Central memory CD8-positive, alpha-beta T cell (primary cell): ENCODE data around the gene RAD51C.
"Not testable (repeated sequence)": the region's sequence is repeated elsewhere in the genome, so short reads cannot be mapped to it uniquely, and the experiment has no call there.

Experiments used
- ATAC-seq: fragments of 150-1000 bp; cut with Tn5 transposase; replicated peaks from 2 replicates; pipeline ENCODE4 v1.10.0; 2022; ENCODE audit warnings: mild to moderate bottlenecking, moderate FRiP score, moderate number of reproducible peaks; ENCODE audit not compliant: poor library complexity, severe bottlenecking; ENCODE audit errors: extremely low read depth
- DNase-seq, 2 donors: peaks; one replicate each; pipeline ENCODE4 v3.0.0; 2021; ENCODE audit warnings: low spot score in 2 of 2
- H3K27ac Mint-ChIP-seq: one replicate; pipeline ENCODE4 v1.8.0; 2022; ENCODE audit warnings: low read depth, mild to moderate bottlenecking, moderate library complexity, mixed read lengths
- H3K27me3 Mint-ChIP-seq: one replicate; pipeline ENCODE4 v1.8.0; 2022; ENCODE audit warnings: mixed read lengths
- H3K36me3 Mint-ChIP-seq: one replicate; pipeline ENCODE4 v1.8.0; 2022; ENCODE audit warnings: mild to moderate bottlenecking, moderate library complexity, mixed read lengths; ENCODE audit not compliant: insufficient read depth
- H3K4me1 Mint-ChIP-seq: one replicate; pipeline ENCODE4 v1.8.0; 2022; ENCODE audit warnings: mixed read lengths
- H3K4me3 Mint-ChIP-seq: one replicate; pipeline ENCODE4 v1.8.0; 2022; ENCODE audit warnings: mild to moderate bottlenecking, moderate library complexity, mixed read lengths
- H3K9me3 Mint-ChIP-seq: one replicate; pipeline ENCODE4 v1.8.0; 2022; ENCODE audit warnings: mixed read lengths

The RAD51C gene

DNA sequence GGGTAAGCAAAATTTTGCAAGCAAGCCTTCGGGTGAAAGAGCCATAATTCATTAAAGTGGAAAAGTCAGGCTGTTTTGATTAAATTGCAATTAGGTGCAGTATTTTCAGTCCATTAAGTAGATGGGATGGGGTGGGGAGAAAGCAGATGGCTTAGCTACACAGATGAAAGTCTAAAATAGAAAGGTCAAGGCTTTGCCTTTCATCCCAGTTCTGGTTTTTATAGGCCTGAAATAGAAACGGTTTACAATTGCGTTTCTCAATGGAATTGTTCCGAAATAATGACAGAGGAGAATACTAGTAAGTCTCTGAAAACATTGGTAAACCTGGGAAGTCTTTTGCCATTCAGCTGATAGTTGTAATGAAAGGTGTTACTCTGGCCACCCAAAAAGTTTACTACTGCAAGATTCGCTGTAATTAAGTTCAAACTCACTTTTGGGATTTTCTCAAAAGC lies 64.8 kb downstream of the RAD51C start:
- Mint-ChIP-seq H3K27me3 (peaks cover 79% of the 10 kb centered on the region), H3K4me3 (peak overlapping the region; percentile 89), H3K9me3 (no peaks in the 10 kb centered on the region), H3K4me1 (peaks cover 14% of the 10 kb centered on the region), H3K36me3 (peaks cover 2% of the 10 kb centered on the region), H3K27ac (no peak overlapping the region)
- no peak for DNase-seq
- no peak for ATAC-seq

DNA sequence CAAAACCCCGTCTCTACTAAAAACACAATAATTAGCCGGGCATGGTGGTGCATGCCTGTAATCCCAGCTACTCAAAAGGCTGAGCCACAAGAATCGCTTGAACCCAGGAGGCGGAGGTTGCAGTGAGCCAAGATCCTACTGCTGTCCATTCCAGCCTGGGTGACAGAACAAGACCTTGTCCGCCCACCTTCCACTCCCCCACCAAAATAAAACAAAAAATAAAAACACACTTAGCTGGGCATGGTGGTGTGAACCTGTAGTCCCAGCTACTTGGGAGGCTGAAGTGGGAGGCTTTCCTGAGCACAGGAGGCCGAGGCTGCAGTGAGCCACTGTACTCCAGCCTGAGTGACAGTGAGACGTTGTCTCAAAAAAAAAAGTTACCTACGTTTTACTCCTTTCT lies 66.5 kb downstream of the RAD51C start:
- Mint-ChIP-seq H3K27ac (no peak overlapping the region), H3K4me3 (no peak overlapping the region), H3K27me3 (peaks cover 75% of the 10 kb centered on the region), H3K36me3 (peaks cover 2% of the 10 kb centered on the region), H3K4me1 (peaks cover 14% of the 10 kb centered on the region), H3K9me3 (no peaks in the 10 kb centered on the region)
- DNase-seq (no peak), ATAC-seq (no peak)

- Mint-ChIP-seq H3K9me3 (no peaks in the 10 kb centered on the region), H3K27me3 (peaks cover 69% of the 10 kb centered on the region), H3K4me3 (no peak overlapping the region), H3K27ac (no peak overlapping the region), H3K36me3 (peaks cover 2% of the 10 kb centered on the region), H3K4me1 (peaks cover 14% of the 10 kb centered on the region)
- ATAC-seq (no peak), DNase-seq (no peak)
Observed at GRCh38 chr17:58759522-58759921, 67.1 kb downstream of the RAD51C start.

- Mint-ChIP-seq H3K27me3 (peaks cover 61% of the 10 kb centered on the region), H3K4me3 (no peak overlapping the region), H3K36me3 (peaks cover 2% of the 10 kb centered on the region), H3K9me3 (no peaks in the 10 kb centered on the region), H3K27ac (no peak overlapping the region), H3K4me1 (peaks cover 11% of the 10 kb centered on the region)
- ATAC-seq: no peak
- DNase-seq: no peak
Observed at GRCh38 chr17:58760248-58760647, 67.8 kb downstream of the RAD51C start.

- Mint-ChIP-seq H3K9me3 (no peaks in the 10 kb centered on the region), H3K36me3 (no peaks in the 10 kb centered on the region), H3K27ac (no peak overlapping the region), H3K4me1 (no peaks in the 10 kb centered on the region), H3K27me3 (peaks cover 45% of the 10 kb centered on the region), H3K4me3 (no peak overlapping the region)
- DNase-seq (no peak), ATAC-seq (no peak)
Observed at GRCh38 chr17:58763263-58763662, 70.9 kb downstream of the RAD51C start.

DNA sequence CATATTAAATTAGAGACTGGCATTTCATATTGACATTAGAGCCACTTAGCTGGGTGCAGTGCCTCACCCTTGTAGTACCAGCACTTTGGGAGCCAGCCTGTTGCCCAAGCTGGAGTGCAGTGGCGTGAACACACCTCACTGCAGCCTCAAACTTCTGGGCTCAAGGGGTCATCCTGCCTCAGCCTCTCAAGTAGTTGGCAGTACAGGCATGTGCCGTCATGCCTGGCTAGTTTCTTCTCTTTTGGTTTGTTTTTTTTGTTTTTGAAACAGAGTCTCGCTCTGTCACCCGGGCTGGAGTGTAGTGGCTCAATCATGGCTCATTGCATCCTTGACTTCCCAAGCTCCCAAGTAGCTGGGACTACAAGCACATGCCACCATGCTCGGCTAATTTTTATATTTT lies 72.0 kb downstream of the RAD51C start:
- Mint-ChIP-seq H3K9me3 (no peaks in the 10 kb centered on the region), H3K4me1 (no peaks in the 10 kb centered on the region), H3K4me3 (no peak overlapping the region), H3K27ac (no peak overlapping the region), H3K27me3 (peaks cover 38% of the 10 kb centered on the region), H3K36me3 (no peaks in the 10 kb centered on the region)
- no peak for DNase-seq
- ATAC-seq: no peak

GRCh38 chr17:58778482-58778881 lies 86.1 kb downstream of the RAD51C start:
- H3K27ac Mint-ChIP-seq, H3K4me3 Mint-ChIP-seq, H3K36me3 Mint-ChIP-seq, ATAC-seq, H3K4me1 Mint-ChIP-seq, DNase-seq, H3K9me3 Mint-ChIP-seq: not testable (repeated sequence)
- H3K27me3 Mint-ChIP-seq: peaks cover 22% of the 10 kb centered on the region

DNA sequence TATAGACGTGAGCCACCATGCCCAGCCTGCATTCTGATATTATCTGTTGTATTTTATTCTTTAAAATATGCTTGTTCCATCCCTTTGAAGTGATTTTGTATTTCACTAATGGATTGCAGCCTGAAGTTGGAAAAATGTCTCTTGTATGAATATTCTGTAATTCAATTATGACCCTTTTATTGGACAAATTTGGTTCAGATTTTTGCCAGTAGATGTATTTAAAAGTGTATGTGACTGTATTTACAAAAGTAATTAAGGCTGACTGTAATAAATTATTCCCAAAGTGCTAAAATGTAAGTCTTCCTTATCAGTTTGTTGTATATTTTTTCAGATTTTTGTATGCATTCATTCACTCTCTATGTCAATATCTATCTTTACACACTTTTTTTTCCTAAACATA lies 87.0 kb downstream of the RAD51C start:
- ATAC-seq: no peak

DNA sequence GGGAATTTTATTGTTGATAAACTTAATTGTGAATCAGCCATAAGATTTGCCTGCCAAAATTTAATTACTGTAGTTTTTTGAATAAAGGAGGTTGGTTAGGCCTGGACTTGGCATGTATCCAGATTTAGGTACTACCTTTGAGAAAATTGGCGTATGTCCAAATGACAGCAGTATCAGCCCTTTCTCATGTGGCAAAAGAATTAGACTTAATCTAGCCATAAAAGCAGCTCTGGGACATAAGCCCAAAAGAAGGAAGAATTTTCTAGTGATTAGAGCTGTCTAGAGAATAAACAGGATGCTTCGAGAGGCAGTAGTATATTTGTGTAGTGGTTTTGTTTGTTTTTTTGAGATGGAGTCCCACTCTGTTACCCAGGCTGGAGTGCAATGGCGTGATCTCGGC lies 91.0 kb downstream of the RAD51C start:
- ATAC-seq (no peak), DNase-seq (no peak)
- H3K4me3 Mint-ChIP-seq: no peak overlapping the region
- no peaks in the 10 kb centered on the region for H3K36me3 Mint-ChIP-seq
- no peak overlapping the region for H3K27ac Mint-ChIP-seq
- H3K4me1 Mint-ChIP-seq: no peaks in the 10 kb centered on the region
- H3K9me3 Mint-ChIP-seq: no peaks in the 10 kb centered on the region
- H3K27me3 Mint-ChIP-seq: peaks cover 17% of the 10 kb centered on the region

More for the DNA sequence above, 87.0 kb downstream of the RAD51C start:
- Mint-ChIP-seq H3K36me3 (no peaks in the 10 kb centered on the region), H3K4me3 (no peak overlapping the region), H3K9me3 (no peaks in the 10 kb centered on the region), H3K4me1 (no peaks in the 10 kb centered on the region), H3K27me3 (peaks cover 17% of the 10 kb centered on the region), H3K27ac (no peak overlapping the region)
- DNase-seq: no peak

- no peaks in the 10 kb centered on the region for H3K4me1 Mint-ChIP-seq
- peaks cover 11% of the 10 kb centered on the region for H3K27me3 Mint-ChIP-seq
- no peak for ATAC-seq
Observed at GRCh38 chr17:58785097-58785496, 92.7 kb downstream of the RAD51C start.

More at GRCh38 chr17:58785097-58785496, 92.7 kb downstream of the RAD51C start:
- DNase-seq: no peak
- no peaks in the 10 kb centered on the region for H3K36me3 Mint-ChIP-seq
- H3K9me3 Mint-ChIP-seq: no peaks in the 10 kb centered on the region
- no peak overlapping the region for H3K27ac Mint-ChIP-seq
- H3K4me3 Mint-ChIP-seq: no peak overlapping the region
